DMS53 (cell line): ENCODE data around the gene RPN2.

ENCODE experiments used
- DNase-seq: peaks from one replicate; lab custom pipeline; 2025; lab: John Stamatoyannopoulos, UW

The RPN2 gene

GRCh38 chr20:37218976-37219375 is 39.8 kb downstream of the RPN2 start:
- DNase-seq = no peak

- no peak for DNase-seq
Measured at GRCh38 chr20:37219751-37220668, 40.9 kb downstream of the RPN2 start.

- DNase-seq = no peak
Measured at GRCh38 chr20:37220731-37221130, 41.6 kb downstream of the RPN2 start.

- no peak for DNase-seq
Measured at GRCh38 chr20:37222086-37222485, 43.0 kb downstream of the RPN2 start.

GRCh38 chr20:37223053-37223452 is 43.9 kb downstream of the RPN2 start:
- DNase-seq = peak; percentile 40

- no peak for DNase-seq
Measured at GRCh38 chr20:37225146-37225545, 46.0 kb downstream of the RPN2 start.

- DNase-seq = no peak
Measured at GRCh38 chr20:37226889-37227288, 47.8 kb downstream of the RPN2 start.

GRCh38 chr20:37228082-37228481 is 49.0 kb downstream of the RPN2 start:
- DNase-seq = no peak

- DNase-seq = no peak
Measured at GRCh38 chr20:37228656-37229055, 49.5 kb downstream of the RPN2 start.

GRCh38 chr20:37229357-37229756 is 50.2 kb downstream of the RPN2 start:
- no peak for DNase-seq

GRCh38 chr20:37230200-37230599 is 51.1 kb downstream of the RPN2 start:
- DNase-seq = no peak

GRCh38 chr20:37231947-37232630 is 53.0 kb downstream of the RPN2 start:
- no peak for DNase-seq

GRCh38 chr20:37233548-37234253 is 54.6 kb downstream of the RPN2 start:
- no peak for DNase-seq

- DNase-seq = no peak
Measured at GRCh38 chr20:37234254-37234581, 55.1 kb downstream of the RPN2 start.

- no peak for DNase-seq
Measured at GRCh38 chr20:37235065-37235464, 55.9 kb downstream of the RPN2 start.

- DNase-seq = no peak
Measured at GRCh38 chr20:37236462-37236861, 57.3 kb downstream of the RPN2 start.

GRCh38 chr20:37237656-37238055 is 58.5 kb downstream of the RPN2 start:
- no peak for DNase-seq

- no peak for DNase-seq
Measured at GRCh38 chr20:37238426-37238825, 59.3 kb downstream of the RPN2 start.

GRCh38 chr20:37238935-37239451 is 59.9 kb downstream of the RPN2 start:
- no peak for DNase-seq

- no peak for DNase-seq
Measured at GRCh38 chr20:37240337-37241067, 61.4 kb downstream of the RPN2 start.

GRCh38 chr20:37242503-37242902 is 63.4 kb downstream of the RPN2 start:
- DNase-seq = no peak
